GM18861 (cell line): Measurements from ENCODE around the gene ACOT12.
"Not testable (repeated sequence)": the region's sequence is repeated elsewhere in the genome, so short reads cannot be mapped to it uniquely, and the experiment has no call there.

Source experiments
- ATAC-seq: cut with Tn5 transposase; IDR thresholded peaks from one replicate; pipeline ENCODE4 v1.9.1; 2021; ENCODE audit not compliant: unreplicated experiment

Gene ACOT12

DNA sequence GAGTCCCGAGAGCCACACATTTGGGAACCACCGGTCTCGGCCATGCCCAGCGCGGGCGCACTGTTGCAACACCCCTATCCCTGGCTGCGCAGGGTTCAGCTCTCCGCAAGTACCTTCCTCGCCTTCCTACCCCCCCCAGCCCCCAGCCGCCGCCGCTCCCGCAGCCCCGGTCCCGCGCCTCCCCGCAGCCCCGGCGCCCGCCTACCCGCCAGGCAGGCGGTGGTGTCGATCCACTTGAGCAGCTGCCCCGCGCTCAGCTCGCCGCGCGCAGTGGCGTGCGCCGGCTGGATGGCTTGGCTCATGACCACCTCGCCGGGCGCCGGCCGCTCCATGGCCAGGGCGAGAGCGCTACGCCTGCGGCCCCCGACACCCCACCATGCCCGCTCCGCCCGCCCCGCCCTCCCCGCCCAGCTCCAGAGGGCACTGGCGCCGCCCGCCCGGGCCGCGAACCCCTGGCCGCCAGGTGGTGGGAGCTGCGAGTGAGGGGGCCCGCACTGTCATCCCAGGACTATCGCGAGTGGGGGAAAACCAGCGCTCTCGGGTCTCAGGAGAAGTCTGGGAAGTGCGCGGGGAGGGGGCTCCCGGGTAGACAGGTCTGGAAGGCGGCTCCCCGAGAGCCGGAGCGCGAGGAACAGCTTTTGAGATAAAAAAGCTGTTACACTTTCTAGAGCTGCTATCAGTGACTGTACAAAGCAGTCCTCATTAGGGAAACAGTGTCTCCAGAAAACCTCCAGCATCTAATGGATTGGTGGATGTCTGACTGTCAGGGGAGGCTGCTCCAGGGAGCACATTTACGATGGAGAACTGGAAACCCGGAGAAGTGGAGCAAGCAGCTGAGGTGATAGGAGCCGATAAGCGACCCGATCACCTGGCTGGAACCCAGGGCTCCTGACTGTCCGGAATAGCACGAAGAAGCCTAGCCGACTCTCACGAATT is at the start of gene ACOT12:
ACOT12 (minus strand) TSS at position 352 of the 936 bp plus-strand sequence; CDS start at position 332, 20 bp downstream.
- ATAC-seq, result no peak

DNA sequence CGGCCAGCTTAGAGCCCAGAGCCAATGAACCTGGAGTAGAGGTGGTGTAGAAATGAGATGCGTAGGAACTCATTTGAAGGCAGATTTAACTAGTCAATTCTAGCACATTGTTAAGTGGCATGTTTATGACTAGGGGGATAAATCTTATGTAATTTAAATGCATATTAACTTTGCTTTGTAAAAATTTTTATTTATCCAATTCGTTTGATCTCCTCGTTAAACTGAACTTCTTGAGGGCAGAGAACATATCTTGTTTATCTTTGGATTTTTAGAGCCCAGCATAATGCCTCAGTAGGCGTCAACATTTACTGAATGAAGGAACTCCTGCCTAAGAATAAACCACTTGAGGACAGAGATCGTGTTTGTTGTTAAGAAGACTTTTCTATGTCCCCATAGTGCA is 41.1 kb upstream of the ACOT12 start:
- no peak for ATAC-seq

DNA sequence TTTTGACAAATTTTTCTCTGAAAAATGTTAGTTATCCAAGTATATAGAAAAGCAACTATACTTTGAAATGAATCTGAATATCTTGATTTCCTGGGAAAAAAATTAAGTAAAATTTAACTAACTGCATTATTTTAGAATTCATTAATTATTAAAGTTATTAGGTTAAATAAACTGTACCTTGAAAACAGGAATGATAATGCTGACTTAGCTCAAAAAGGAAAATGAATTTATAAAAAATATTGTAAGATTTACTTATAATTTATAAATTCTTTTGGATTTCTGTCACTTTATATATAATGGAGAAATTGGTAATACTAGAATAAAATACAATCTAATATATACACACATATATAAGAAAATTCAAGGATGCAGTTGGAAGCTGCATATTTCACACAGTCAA is 36.1 kb upstream of the ACOT12 start:
- ATAC-seq, result no peak

DNA sequence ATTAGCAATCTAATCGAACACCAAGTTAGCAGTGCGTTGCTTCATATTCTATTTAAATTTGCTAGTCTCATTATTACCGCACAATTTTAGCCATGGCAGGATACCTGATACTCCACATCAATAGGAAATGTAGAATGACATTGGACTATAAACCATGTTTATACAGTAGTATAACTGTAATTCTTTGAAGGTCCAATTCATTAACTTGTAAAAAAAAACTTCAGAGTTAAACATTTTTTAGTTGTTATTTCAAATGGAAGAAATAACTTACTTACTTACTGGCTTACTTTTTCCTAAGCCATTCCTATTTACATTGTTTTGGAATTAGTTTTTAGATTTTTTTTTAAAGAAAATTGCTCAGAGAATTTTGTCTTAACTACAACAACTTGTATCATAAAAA is 35.4 kb upstream of the ACOT12 start:
- no peak for ATAC-seq

DNA sequence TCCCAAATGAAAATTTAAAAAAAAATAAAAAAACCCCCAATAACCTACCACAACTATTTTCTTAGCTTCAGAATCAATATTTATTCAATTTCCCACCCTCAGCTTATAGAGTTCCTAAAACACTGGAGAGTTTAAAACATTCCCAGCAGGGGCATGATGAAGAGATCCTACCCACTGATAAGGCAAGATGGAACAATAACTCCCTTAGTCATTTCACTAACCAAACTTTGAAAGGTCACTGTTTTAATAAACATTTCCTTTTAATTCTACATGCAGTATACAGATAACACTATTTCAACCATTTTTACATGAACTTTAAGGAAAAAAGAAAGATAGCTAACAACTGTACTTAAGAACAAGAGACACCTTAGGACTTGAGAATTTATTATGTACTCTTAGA is 34.9 kb upstream of the ACOT12 start:
- no peak for ATAC-seq

DNA sequence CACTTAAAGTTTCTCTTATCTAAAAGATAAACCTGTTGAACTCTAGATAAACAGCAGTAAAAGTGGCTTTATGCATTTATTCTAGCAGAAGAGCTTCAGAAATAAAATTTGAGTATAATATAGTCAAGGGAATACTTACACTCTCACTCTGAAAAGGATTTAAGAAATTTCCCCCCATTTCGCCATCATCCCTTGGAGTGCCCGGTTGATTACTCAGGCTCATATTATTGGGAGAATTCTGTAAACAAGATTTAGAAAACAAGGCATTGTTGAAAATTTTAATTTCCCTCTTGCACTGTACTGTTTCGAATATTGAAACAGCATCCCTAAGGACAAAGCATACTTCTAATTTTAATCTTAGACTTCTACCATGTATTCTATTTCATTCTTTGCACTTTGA is 34.5 kb upstream of the ACOT12 start:
- no peak for ATAC-seq

DNA sequence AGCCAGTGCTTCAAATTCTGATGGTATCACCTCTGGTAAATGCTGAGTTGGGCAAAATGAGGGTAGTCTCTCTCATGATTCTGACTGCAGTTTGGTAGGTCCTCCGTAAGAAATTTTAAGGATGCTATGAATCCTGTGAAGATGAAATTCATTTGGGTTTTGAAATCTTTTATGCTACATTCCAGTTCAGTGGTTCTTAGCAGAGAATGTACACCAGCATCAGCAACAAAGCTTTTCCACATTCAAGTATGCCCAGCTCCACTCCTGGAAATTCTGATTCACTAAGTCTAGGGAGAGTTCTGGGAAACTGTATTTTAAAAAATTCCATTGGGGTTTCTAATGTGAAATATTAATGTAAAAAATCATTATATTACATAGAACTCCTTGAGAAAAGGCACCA is 33.6 kb upstream of the ACOT12 start:
- ATAC-seq, result no peak

DNA sequence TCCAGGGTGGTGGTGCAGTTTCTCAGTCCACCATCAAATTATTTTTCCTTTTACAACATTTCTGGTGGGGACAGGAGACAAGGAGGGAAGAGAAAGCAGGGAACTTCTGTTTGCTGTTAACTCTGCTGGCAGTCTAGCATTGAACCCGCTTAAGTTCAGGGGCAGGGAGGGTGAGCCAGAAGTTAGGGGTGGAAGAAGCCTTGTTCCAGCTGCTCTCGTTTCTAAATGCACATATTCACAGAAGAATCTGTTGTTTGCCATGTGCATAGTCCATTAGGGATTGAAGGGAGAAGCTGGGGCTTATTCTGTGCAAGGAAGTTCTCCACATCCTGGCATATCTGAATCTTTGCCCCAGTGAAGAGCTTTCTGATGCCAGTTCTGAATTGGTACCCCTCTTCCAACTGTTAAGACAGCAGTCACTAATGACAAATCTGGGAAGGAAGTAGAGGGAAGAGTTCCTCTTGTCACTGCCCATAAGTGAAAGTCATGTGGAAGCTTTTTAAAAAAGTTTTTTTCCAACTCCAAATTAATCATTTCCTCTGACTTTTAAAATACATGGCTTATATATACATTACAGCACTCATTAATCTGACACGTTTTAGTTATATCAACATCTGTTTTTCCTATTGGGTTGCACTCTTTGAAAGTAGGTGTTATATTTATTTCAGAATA is 32.6 kb upstream of the ACOT12 start:
- no peak for ATAC-seq

DNA sequence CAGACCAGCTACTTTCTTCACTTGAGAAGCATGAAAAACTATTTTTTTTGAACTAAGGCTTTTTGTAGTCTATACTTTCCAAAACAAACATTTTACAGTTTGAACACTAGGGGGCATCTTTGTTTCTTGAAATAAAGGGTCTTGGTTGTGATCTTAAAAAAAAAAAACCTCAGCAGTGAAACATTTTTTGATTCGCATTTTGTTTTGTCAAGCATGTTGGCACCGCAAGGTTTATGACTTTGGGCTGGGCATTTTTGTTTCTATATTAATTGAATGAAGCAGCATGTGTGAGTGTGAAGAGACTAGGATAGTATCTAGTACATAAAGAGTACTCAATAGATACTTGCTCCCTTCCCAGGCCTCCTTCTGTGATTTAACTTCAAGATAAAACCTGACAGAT is 31.6 kb upstream of the ACOT12 start:
- ATAC-seq, result no peak

DNA sequence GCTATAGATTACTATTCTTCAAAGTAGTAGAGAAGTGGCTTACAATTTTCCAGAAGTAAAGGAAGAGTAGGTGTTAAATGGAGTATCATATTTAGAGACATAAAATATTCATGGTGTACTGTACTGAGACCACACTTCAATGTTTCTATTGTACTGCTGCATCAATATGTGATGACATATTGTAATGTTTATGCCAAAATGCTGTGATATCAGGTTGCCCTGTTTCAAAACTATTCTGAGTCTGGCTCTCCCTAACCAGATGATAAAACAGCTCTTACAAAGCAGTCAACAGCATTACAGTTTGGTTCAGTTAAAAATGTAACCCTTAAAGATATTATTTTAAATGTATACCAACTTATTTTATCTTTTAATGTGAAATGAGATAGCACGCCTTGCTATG is 30.8 kb upstream of the ACOT12 start:
- ATAC-seq, result no peak

DNA sequence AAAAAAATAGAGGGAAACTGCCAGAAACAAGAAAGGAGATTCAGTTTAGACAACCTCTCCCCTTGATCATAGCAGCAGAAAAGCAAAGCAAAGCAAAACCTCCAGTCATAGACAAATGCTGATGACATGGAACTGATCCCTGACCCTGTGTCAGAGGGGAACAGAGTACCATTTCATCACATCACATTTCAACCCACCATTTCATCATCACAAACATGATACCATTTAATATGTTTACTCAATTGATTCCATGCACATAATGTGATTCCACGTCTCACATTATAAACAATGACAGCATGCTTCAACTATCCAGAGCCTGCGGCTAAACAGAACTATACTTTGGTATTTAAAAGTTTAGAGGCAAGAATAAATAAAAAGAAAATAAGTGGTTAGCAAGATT is 28.7 kb upstream of the ACOT12 start:
- no peak for ATAC-seq

DNA sequence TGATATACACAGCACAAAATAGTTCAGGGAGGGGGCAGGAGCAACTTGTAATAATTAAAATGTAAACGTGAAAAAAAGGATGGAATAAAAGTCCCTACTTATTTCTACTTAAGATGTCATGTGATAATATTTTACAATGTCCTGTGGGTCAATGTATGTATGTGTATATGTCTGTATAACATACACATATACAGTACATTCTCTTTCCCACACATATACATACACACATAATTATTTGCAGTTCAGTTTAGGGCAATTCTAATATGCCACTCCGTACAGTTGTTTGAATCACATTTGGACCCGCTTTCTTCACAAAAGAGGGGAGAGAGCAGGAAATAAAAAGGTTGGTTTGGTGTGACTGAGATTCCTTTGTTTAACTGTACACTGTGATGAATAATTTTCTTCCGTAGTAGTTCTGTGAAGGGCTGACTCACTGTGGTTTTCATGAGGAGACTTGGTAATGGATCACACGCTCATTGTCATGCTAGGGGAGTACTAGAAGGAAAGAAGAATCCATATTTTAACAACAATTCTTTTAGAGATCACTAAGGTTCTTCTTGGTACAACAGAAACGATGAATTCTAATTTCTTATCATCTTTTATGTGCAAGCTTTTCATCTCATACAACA is 26.2 kb upstream of the ACOT12 start:
- no peak for ATAC-seq

DNA sequence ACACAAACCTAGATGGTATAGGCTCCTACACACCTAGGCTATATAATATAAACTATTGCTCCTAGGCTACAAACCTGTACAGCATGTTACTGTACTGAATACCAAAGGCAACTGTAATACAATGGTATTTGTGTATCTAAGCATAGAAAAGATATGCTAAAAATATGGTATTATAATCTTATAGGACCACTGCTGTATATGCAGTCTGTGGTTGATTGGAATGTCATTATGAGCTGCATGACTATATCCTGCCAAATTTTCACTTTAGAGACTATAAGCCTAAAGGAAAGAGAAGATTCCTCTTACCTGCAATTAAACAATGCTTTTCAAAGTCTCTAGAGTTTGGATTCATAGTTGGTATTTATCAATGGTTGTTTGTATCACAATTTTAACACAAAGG is 24.7 kb upstream of the ACOT12 start:
- no peak for ATAC-seq

DNA sequence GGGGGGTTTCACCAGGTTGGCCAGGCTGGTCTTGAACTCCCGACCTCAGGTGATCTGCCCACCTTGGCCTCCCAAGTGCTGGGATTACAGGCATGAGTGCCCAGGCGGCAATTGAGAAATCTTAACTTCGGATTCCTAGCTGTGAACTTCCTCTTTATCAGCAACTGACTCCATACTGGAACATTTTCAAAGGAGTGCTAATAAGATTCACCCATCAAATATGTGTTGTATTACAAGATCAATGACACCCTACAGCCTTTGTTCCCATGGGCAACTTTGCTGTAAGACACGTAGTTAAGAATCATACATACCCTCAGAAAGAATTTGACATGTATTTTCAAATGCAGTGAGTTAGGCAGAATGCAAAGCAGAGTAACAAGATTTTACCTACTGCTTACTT is 23.1 kb upstream of the ACOT12 start:
- ATAC-seq, result no peak

DNA sequence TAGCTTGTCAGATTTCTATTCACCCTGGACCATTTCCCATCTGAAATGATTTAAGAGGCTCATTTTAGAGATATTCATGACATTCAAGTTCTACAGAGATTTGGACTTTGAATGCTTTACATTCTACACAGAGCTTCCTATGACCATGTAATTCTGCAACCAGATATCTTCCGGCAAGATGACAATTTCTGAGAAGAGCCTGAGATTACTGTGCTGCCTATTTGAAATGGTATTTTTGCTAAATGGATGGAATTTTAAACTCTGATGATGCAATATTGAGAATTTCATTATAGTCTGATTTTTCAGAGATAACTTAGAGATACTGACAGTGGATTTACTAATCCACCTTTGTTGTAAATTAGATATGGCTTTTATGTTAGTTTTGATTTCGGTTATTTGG is 16.0 kb upstream of the ACOT12 start:
- no peak for ATAC-seq

DNA sequence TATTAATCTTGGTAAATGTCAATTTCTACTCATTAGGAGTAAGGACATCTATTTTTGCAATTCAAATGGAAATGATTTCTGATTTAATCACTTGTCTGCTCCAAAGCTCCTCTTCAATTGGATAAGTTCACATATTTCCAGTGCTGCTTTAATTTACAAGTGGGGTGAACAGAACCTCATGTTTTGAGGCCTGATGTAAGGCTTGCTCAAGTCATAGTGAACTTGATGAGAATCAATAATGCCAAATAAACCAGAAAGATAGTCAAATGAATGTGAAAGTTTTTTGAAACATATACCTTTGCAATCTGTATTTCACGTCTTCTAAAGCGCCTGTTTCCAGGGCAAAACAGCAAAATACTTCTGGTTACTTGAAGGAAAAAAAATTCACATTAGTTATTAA is 15.4 kb upstream of the ACOT12 start:
- no peak for ATAC-seq

DNA sequence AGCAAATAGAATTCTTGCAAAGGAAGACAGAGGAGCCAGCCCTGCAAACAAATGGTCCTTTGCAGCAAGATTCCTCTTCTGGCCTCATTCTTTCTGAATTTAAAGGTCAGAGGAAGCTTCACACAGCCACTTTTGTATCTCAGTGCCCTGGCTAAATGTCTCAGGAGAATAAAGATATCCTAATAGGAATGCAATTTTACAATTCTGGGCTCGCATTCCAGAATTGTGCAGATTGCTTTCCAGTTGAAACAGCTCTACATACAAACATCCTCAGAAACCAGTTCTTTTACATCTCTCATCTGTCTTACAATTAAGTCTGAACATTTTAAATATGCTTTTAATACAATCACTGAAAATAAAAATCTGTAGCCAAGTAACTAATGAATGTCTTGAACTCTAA is 14.6 kb upstream of the ACOT12 start:
- ATAC-seq, result no peak

DNA sequence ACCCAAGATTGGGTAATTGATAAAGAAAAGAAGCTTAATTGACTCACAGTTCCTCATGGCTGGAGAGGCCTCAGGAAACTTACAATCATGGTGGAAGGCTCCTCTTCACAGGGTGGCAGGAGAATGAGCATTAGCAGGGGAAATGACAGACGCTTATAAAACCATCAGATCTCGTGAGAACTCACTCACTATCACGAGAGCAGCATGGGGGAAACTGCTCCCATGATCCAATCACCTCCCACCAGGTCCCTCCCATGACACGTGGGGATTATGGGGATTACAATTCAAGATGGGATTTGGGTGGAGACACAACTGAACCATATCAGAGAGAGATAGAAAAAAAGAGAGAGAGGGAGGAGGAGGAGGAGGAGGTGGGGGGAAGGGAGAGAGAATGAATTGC is 13.9 kb upstream of the ACOT12 start:
- ATAC-seq, result not testable (repeated sequence)

DNA sequence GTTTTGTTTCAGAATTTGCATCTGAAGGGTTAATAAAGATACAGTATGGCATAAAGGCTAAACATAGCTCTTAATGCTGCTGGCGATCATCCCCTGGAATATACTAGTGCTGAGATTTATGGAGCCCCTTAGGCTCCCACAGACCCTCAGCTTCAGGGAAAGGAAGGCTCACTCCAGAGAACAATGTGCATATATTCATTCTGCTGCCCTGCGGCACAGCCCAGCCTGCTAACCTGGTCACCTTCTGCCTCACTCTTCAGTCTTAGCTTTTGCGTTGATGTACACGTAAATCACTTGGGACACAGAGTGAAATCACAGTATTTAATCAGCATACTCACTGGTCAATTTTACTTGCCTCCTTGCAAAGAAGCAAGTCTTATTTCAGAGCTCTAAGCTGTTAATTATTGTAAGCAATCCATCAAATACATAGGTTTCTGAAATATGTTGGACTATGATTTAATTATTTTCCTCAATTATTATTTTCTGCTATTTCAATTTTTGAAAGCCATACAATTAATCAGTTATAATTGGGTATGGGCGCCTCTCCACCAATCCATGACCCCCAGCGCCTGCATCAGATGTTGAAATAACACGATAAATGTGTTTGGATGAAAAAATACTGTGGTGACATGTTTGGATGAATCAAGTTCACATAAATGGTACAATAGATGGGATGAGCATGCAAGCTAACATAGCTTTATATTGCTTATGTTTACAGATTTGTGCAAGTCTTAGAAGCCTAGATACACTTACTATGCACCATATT is 11.4 kb upstream of the ACOT12 start:
- ATAC-seq, result no peak

DNA sequence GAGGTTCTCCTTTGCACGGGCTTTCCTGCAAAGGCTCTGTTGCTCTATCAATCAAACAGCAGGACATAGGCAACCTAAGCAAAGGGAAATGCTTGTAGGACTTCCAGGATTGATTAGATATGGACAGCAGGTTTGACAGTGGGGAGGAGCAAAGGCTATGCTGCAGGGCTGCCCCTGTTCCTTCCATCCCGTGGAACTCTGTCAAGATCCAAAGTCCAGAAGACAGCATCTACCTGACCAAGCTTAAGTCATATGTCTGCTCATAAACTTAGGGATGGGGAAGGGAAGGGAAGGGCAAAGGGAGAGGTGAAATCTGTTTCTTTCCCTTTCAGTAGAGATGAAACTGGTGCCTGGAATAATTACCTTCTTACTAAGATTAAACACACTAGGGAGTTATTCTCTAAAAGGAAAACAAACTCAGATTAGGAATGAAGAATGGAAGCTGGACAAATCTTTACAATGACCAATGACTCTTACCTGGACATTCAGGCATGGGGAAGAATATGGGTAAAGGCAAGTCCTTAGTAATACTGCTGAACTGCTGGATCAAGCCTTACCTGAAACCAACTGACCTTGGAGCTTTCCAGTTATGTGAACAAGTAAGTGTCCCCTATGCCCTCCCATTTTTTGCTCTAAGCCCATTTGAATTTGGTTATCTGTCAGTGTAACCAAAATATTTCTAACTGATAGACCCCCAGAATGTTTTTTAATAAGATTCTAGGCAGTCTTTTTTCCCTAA is 8.4 kb upstream of the ACOT12 start:
- ATAC-seq, result no peak

DNA sequence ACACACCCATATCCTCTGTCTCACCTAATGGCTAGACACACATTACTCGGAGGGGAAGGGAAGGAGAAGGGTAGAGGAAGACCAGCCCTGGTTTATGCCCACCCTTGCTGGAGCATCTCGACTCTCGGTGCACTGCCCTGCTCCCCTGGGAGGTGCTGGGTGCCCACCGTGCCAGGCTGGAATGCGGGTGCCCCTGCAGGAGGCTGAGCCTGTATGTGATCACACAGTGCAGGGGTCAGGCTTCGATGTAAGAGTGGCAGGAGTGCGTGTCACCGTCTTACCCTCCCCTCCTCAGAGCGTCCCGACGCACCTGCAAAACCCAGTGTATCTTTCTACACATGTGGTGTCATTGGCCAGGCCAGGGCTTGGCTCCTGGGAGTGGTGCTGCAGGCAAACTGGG is 7.3 kb upstream of the ACOT12 start:
- no peak for ATAC-seq
